Heart left ventricle (tissue), 16 donors: Measurements from ENCODE around the gene BSND. TPM values are rescaled to one million over a fixed set of nuclear protein-coding genes. Genes with fewer than 3 reads are reported as not detected.

Experiments used
- ATAC-seq, 4 donors: fragments of 200-7000 bp; cut with Tn5 transposase; one replicate each; pipeline ENCODE4 v1.9.1; 2020 to 2022; ENCODE audit warnings: moderate library complexity in 4 of 4, mild to moderate bottlenecking in 3 of 4, moderate number of reproducible peaks in 1 of 4
- DNase-seq, 5 donors: peaks; one replicate each; pipeline ENCODE4 v3.0.0-alpha.2; 2020
- H3K27ac ChIP-seq, 12 donors: fragments of 200-600 bp; sonication (generic) in 4 of 12; one replicate each; pipeline versions ENCODE4 v1.5.0 to v1.8.0; 2016 to 2022; ENCODE audit warnings: mild to moderate bottlenecking in 2 of 12
- H3K27me3 ChIP-seq, 9 donors: fragments of 200-600 bp; sonication (generic) in 2 of 9; one replicate each; pipeline versions ENCODE4 v1.5.1 to v1.8.0; 2016 to 2022; ENCODE audit warnings: mild to moderate bottlenecking in 3 of 9
- H3K36me3 ChIP-seq, 9 donors: fragments of 200-600 bp; sonication (generic) in 2 of 9; one replicate each; pipeline versions ENCODE4 v1.5.0 to v1.8.0; 2018 to 2022; ENCODE audit warnings: mild to moderate bottlenecking in 2 of 9
- H3K4me1 ChIP-seq, 12 donors: fragments of 200-600 bp; sonication (generic) in 4 of 12; one replicate each; pipeline versions ENCODE4 v1.5.0 to v1.8.0; 2016 to 2022; ENCODE audit warnings: mild to moderate bottlenecking in 3 of 12
- H3K4me3 ChIP-seq, 12 donors: fragments of 200-600 bp; sonication (generic) in 4 of 12; one replicate each; pipeline versions ENCODE4 v1.5.0 to v1.8.0; 2017 to 2022; ENCODE audit warnings: mild to moderate bottlenecking in 9 of 12, moderate library complexity in 4 of 12
- H3K9me3 ChIP-seq, 12 donors: fragments of 200-600 bp; sonication (generic) in 4 of 12; one replicate each; pipeline versions ENCODE4 v1.5.0 to v1.8.0; 2016 to 2022; ENCODE audit warnings: mild to moderate bottlenecking in 1 of 12
- POLR2A ChIP-seq, 2 donors: fragments of 450-650 bp; IDR thresholded peaks; one replicate each; pipeline ENCODE4 v1.6.1; 2017; ENCODE audit warnings: antibody characterized with exemption in 2 of 2, mild to moderate bottlenecking in 2 of 2, moderate library complexity in 2 of 2
- WGBS, 4 donors: extraction: QIAGEN DNeasy Blood & Tissue Kit in 2 of 4; methylation state at CpG; one replicate each; pipeline versions ENCODE4 v1.1.5 to v1.1.7; 2013 to 2018; 5-methylcytosine and 5-hydroxymethylcytosine counted together
- intact Hi-C, 10 donors: fragments of 100-400 bp; cut with DNase I; formaldehyde crosslinking; loops; one replicate each; pipeline versions ENCODE4 v1.11.1 to v1.14.2; 2022
- polyA plus RNA-seq, 2 donors: library from polyadenylated mRNA; stranded (reverse); fragments of 200-250 nt; gene quantifications; one replicate each; pipeline ENCODE4 v1.2.3, GENCODE V29; 2013
- total RNA-seq, 9 donors: library from RNA; depleted of rRNA in 2 of 9; stranded (reverse); fragments of >200 nt in 2 of 9; fragmentation: NEBNext Ultra II Directional in 3 of 9; extraction: Animal tissue kit (Norgen Biotek cat#: 25700) in 3 of 9; gene quantifications; one replicate each; pipeline versions ENCODE4 v1.1.0 to v1.2.4, GENCODE V29; 2016 to 2023
- TF ChIP-seq, protein P1 (sequence below), 12 donors: fragments of 200-600 bp; sonication (generic) in 4 of 12; IDR thresholded peaks; one replicate each; pipeline versions ENCODE4 v1.5.0 to v1.8.0; 2018 to 2022; ENCODE audit warnings: antibody characterized with exemption in 12 of 12, mild to moderate bottlenecking in 5 of 12
- donor health status: ischemic (EF 13 %, LVEDD 7.1; RV severe dilation, severe dysfunction).
- donor health status: healthy with polysubstance abuse.
- donor health status: DM: no; HTN: yes; CAD: no.
- donor health status: DM: no; HTN: no; CAD: no.
- donor health status: ischemic (EF 25% LVEDD 6.9; RV normal size, moderate dysfunction).
- donor health status: ischemic (EF 25% LVEDD 5.7; RV mildly dilated, moderate dysfunction).
- donor health status: healthy.
- donor health status: DM: yes; HTN: yes; CAD: no.
- donor health status: ischemic (EF 35%, LVEDD 5.7; RV mildly dilated, moderate dysfunction).
- donor health status: nonischemic (EF 11% LVEDD 7.7; RV severe dilation, severe dysfunction).
- donor health status: DM: yes; HTN: yes; CAD: no.
- donor health status: PGD.
- donor health status: ischemic (EF 29% LVEDD 5.4; RV normal size, mild dysfunction).
- donor health status: nonischemic (EF 23%, LVEDD 6.1; RV moderate dilation, normal function).

Gene BSND
- total and polyA plus RNA-seq, 11 donors: not detected

DNA sequence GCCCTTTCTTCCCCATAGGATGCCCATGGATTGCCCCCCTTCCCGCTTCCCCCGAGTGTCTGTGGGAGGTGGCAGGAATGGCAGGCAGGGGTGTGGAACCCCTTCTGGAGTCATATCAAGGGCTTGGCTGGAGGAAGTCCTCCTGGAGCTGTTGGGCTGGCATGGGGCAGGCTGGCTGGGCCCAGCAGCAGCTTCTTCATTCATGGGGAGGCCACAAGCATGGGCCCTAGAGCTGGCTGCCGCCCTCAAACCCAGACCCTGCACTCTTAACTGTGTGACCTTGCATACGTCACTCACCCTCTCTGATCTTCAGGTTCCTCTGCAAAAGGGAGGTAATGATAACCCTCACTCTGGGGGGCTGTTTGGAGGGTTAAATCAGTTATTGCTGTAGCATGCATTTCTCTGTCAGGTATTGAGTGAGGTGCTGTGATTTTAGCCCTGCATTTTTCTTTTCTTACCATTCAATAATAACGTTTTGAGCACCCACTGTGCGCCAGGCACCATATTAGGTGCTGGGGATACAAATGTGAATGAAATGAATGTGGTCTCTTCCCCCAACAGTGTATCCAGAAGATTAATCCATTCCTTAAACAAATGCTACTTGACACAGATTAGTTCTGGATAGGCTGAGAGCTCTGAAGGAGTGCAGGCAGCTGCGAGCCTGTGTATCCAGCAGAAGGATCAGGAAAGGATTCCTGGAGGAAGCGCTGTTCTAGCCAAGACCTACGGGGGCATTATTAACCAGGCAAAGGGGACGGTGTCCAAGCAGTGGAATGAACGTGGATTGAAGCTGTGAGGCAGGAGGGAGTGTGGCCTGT is 49.9 kb downstream of the BSND start:
- ATAC-seq: no peak
- no peak overlapping the region for H3K4me3 ChIP-seq
- TF ChIP-seq, protein P1, sequence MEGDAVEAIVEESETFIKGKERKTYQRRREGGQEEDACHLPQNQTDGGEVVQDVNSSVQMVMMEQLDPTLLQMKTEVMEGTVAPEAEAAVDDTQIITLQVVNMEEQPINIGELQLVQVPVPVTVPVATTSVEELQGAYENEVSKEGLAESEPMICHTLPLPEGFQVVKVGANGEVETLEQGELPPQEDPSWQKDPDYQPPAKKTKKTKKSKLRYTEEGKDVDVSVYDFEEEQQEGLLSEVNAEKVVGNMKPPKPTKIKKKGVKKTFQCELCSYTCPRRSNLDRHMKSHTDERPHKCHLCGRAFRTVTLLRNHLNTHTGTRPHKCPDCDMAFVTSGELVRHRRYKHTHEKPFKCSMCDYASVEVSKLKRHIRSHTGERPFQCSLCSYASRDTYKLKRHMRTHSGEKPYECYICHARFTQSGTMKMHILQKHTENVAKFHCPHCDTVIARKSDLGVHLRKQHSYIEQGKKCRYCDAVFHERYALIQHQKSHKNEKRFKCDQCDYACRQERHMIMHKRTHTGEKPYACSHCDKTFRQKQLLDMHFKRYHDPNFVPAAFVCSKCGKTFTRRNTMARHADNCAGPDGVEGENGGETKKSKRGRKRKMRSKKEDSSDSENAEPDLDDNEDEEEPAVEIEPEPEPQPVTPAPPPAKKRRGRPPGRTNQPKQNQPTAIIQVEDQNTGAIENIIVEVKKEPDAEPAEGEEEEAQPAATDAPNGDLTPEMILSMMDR (IDR thresholded peaks at IDR 0.05): no peak
- TF ChIP-seq POLR2A (IDR thresholded peaks at IDR 0.05): no peak
- H3K4me1 ChIP-seq: peaks cover 0 to 26% (median 5%) of the 10 kb centered on the region in 12 donors
- DNase-seq: no peak
- no peaks in the 10 kb centered on the region for H3K9me3 ChIP-seq
- H3K27me3 ChIP-seq: no peaks in the 10 kb centered on the region
- 87 to 93% (median 89%) methylated on average over 11 of the region's 11 CpGs for WGBS, 4 donors
- intact Hi-C loops: no loop called here
- H3K36me3 ChIP-seq: no peaks in the 10 kb centered on the region
- no peak overlapping the region for H3K27ac ChIP-seq

- Histone ChIP-seq H3K4me3 (no peak overlapping the region), H3K9me3 (no peaks in the 10 kb centered on the region), H3K27me3 (no peaks in the 10 kb centered on the region), H3K36me3 (no peaks in the 10 kb centered on the region), H3K27ac (no peak overlapping the region), H3K4me1 (peaks cover 0 to 27% (median 5%) of the 10 kb centered on the region in 12 donors)
- no peak for TF ChIP-seq POLR2A (IDR thresholded peaks at IDR 0.05)
- TF ChIP-seq, protein P1 (IDR thresholded peaks at IDR 0.05): no peak
- 64 to 74% (median 66%) methylated on average over 5 to 9 of the region's 9 CpGs for WGBS, 4 donors
- DNase-seq (no peak), ATAC-seq (no peak)
- intact Hi-C loops: no loop called here
Measured at GRCh38 chr1:55049271-55049913, 50.7 kb downstream of the BSND start.

DNA sequence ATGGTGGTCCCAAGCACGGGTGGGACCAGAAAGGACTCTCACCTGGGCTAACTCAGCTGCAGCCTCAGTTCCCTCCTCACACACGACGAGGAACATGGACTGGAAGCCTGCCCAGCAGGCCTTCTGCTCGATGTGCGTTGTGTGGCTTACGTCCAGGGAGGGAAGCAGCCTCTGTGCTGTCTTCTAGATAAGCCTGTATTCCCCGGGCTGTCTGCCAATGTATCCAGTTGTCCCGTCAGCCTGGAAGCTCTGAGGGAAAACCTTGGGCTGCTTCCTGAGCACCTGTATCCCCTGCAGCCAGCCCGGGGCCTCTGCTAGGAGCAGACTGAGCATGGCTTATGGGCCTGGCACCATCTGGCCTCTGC is 51.2 kb downstream of the BSND start:
- Histone ChIP-seq H3K4me1 (peaks cover 0 to 27% (median 5%) of the 10 kb centered on the region in 12 donors), H3K4me3 (no peak overlapping the region), H3K36me3 (no peaks in the 10 kb centered on the region), H3K27ac (no peak overlapping the region), H3K27me3 (no peaks in the 10 kb centered on the region), H3K9me3 (no peaks in the 10 kb centered on the region)
- DNase-seq: peak in 4 of 5 donors; percentile 55 to 75 (median 68)
- peak; percentile 18 to 59 (median 32) for ATAC-seq
- intact Hi-C loops: no loop called here
- WGBS, 4 donors: 14 to 29% (median 21%) methylated on average over 7 to 9 of the region's 9 CpGs
- no peak for TF ChIP-seq POLR2A (IDR thresholded peaks at IDR 0.05)
- TF ChIP-seq, protein P1 (IDR thresholded peaks at IDR 0.05): no peak

DNA sequence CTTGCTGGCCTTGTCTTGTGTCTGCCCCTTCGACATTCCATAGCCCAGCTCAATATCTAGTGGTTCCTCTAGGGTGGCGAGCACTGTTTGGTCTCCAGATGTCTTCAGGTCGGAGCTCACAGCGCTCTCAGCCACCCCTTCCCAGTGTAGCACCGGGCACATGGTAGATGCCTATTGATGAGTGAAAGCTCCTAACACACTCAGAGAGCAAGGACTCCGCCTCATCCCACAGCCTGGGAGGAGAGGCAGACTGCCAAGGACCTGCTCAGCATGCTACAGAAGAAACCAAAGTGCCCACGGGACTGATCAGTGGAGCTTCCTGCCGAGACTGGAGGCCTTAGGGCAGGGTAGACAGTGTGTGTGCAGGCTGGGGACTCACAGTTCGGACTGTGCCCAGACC is 51.5 kb downstream of the BSND start:
- intact Hi-C loops: no loop called here
- H3K4me3 ChIP-seq: no peak overlapping the region
- ATAC-seq (peak in 3 of 4 donors; percentile 2 to 24 (median 7)), DNase-seq (no peak)
- no peaks in the 10 kb centered on the region for H3K9me3 ChIP-seq
- TF ChIP-seq POLR2A (IDR thresholded peaks at IDR 0.05): no peak
- TF ChIP-seq, protein P1 (IDR thresholded peaks at IDR 0.05): no peak
- WGBS, 4 donors: 51 to 60% (median 58%) methylated on average over 9 of the region's 9 CpGs
- peaks cover 0 to 27% (median 5%) of the 10 kb centered on the region in 12 donors for H3K4me1 ChIP-seq
- H3K27me3 ChIP-seq: no peaks in the 10 kb centered on the region
- H3K27ac ChIP-seq: no peak overlapping the region
- no peaks in the 10 kb centered on the region for H3K36me3 ChIP-seq
